Measurements from ENCODE around the gene ADGRD1.

DNA sequence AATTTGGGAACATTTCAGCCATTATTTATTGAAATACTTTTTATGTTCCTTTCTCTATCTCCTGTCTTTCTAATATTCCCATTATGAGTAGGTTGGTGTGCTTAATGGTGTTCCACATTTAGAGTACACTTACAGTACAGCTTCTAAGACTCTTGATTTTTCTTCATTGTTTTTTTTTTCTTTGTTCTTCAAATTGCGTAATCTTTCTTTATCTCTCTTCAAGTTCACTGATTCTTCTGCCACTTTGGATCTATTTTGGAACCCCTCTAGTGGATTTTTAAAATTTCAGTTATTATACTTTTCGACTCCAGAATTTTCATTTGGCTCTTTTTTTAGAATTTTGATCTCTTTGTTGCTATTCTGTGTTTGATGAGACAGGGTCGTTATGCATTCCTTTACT lies 157.7 kb downstream of the ADGRD1 start:
- TF ChIP-seq, protein P1, sequence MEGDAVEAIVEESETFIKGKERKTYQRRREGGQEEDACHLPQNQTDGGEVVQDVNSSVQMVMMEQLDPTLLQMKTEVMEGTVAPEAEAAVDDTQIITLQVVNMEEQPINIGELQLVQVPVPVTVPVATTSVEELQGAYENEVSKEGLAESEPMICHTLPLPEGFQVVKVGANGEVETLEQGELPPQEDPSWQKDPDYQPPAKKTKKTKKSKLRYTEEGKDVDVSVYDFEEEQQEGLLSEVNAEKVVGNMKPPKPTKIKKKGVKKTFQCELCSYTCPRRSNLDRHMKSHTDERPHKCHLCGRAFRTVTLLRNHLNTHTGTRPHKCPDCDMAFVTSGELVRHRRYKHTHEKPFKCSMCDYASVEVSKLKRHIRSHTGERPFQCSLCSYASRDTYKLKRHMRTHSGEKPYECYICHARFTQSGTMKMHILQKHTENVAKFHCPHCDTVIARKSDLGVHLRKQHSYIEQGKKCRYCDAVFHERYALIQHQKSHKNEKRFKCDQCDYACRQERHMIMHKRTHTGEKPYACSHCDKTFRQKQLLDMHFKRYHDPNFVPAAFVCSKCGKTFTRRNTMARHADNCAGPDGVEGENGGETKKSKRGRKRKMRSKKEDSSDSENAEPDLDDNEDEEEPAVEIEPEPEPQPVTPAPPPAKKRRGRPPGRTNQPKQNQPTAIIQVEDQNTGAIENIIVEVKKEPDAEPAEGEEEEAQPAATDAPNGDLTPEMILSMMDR (IDR thresholded peaks at IDR 0.05), result no peak
- TF ChIP-seq POLR2AphosphoS5 (IDR thresholded peaks at IDR 0.05) (no peak), POLR2A (IDR thresholded peaks at IDR 0.05) (no peak), EP300 (IDR thresholded peaks at IDR 0.05; ENCODE audit: low read depth) (no peak)
